Ishikawa (cell line): Measurements from ENCODE around the gene MYLK3.

Experiments used
- EP300 ChIP-seq: IDR thresholded peaks from 2 replicates; pipeline ENCODE4 v1.6.1; 2012; ENCODE audit warnings: borderline replicate concordance
- TEAD4 ChIP-seq: IDR thresholded peaks from 2 replicates; pipeline ENCODE4 v1.6.1; 2012

GRCh38 chr16:46763147-46763546 is 15.0 kb upstream of the MYLK3 start:
- TF ChIP-seq TEAD4: no peak
- TF ChIP-seq EP300: no peak
